SU-DHL-6 (cell line): ENCODE data around the gene MRPS11.

Experiments used
- H2AFZ ChIP-seq: fragments of 200-600 bp; sonication (generic); 2 replicates; pipeline ENCODE4 v1.6.1; 2014; ENCODE audit warnings: low read depth, mild to moderate bottlenecking, moderate library complexity, mixed read lengths, antibody characterized with exemption, low read length; ENCODE audit not compliant: severe bottlenecking
- H3F3A ChIP-seq: fragments of 200-600 bp; shearing (Covaris generic); 2 replicates; pipeline ENCODE4 v1.6.0; 2016; ENCODE audit warnings: antibody characterized with exemption, mild to moderate bottlenecking; ENCODE audit not compliant: insufficient read depth
- H3K27ac ChIP-seq: fragments of 200-600 bp; sonication (generic); 2 replicates; pipeline ENCODE4 v1.5.1; 2016; ENCODE audit warnings: low read depth, mild to moderate bottlenecking, low read length, moderate library complexity, mixed read lengths
- H3K27me3 ChIP-seq: fragments of 200-600 bp; sonication (generic), shearing (Covaris generic); 2 replicates; pipeline ENCODE4 v1.6.0; 2014; ENCODE audit warnings: mild to moderate bottlenecking, low read length
- H3K36me3 ChIP-seq: fragments of 200-600 bp; sonication (generic); 2 replicates; pipeline ENCODE4 v1.6.1; 2014; ENCODE audit warnings: mild to moderate bottlenecking, low read length, mixed read lengths
- H3K4me2 ChIP-seq: fragments of 300-600, 200-600 bp; shearing (Covaris generic), sonication (generic); 2 replicates; pipeline ENCODE4 v1.6.0; 2014; ENCODE audit warnings: low read length, low read depth, mild to moderate bottlenecking; ENCODE audit not compliant: poor library complexity, severe bottlenecking
- H3K4me3 ChIP-seq: fragments of 200-600 bp; sonication (generic); 2 replicates; pipeline ENCODE4 v1.5.1; 2014; ENCODE audit warnings: antibody characterized with exemption, low read length, mild to moderate bottlenecking, mixed read lengths; ENCODE audit not compliant: insufficient read depth, poor library complexity, severe bottlenecking
- H3K79me2 ChIP-seq: fragments of 200-600 bp; sonication (generic); 2 replicates; pipeline ENCODE4 v1.6.1; 2014; ENCODE audit warnings: mild to moderate bottlenecking, low read length, moderate library complexity; ENCODE audit not compliant: insufficient read depth
- H3K9ac ChIP-seq: fragments of 200-600 bp; sonication (generic); 2 replicates; pipeline ENCODE4 v1.7.0; 2014; ENCODE audit warnings: mild to moderate bottlenecking, low read length
- H3K9me2 ChIP-seq: fragments of 200-600 bp; sonication (generic); replicated peaks from 2 replicates; pipeline ENCODE4 v1.6.1; 2014; ENCODE audit warnings: low read length; ENCODE audit not compliant: insufficient read depth
- H3K9me3 ChIP-seq: fragments of 200-600 bp; sonication (generic); 2 replicates; pipeline ENCODE4 v1.6.1; 2014; ENCODE audit warnings: low read length, mixed read lengths; ENCODE audit not compliant: insufficient read depth
- H4K20me1 ChIP-seq: fragments of 200-600 bp; sonication (generic); 2 replicates; pipeline ENCODE4 v1.6.1; 2014; ENCODE audit warnings: low read depth, mild to moderate bottlenecking, antibody characterized with exemption, low read length, moderate library complexity, mixed read lengths
- CTCF ChIP-seq: fragments of 200-600 bp; sonication (generic); IDR thresholded peaks from one replicate; pipeline ENCODE4 v1.5.1; 2017; ENCODE audit warnings: antibody characterized with exemption, mild to moderate bottlenecking, low read length, moderate library complexity; ENCODE audit not compliant: insufficient read depth, poor library complexity, severe bottlenecking
- EZH2phosphoT487 ChIP-seq: fragments of 200-600 bp; sonication (generic), shearing (Covaris generic); conservative IDR thresholded peaks from 2 replicates; pipeline ENCODE4 v1.6.1; 2018; ENCODE audit warnings: mild to moderate bottlenecking, antibody characterized with exemption, low read length, moderate library complexity, mixed read lengths

Gene MRPS11

GRCh38 chr15:88505721-88506120, 38.2 kb downstream of the MRPS11 start:
- Histone ChIP-seq H3K9me3 (no peaks in the 10 kb centered on the region), H3K36me3 (no peaks in the 10 kb centered on the region)

GRCh38 chr15:88506628-88507027, 39.1 kb downstream of the MRPS11 start:
- H3K27ac ChIP-seq: no peak overlapping the region
- no peaks in the 10 kb centered on the region for H3K9me3 ChIP-seq
- no peaks in the 10 kb centered on the region for H3K9me2 ChIP-seq
- no peaks in the 10 kb centered on the region for H3F3A ChIP-seq
- no peaks in the 10 kb centered on the region for H4K20me1 ChIP-seq
- no peak overlapping the region for H3K9ac ChIP-seq
- no peaks in the 10 kb centered on the region for H3K36me3 ChIP-seq
- H3K4me3 ChIP-seq: no peak overlapping the region
- H3K4me2 ChIP-seq: no peak overlapping the region
- no peaks in the 10 kb centered on the region for H3K79me2 ChIP-seq
- H2AFZ ChIP-seq: no peak overlapping the region
- H3K27me3 ChIP-seq: no peaks in the 10 kb centered on the region
- TF ChIP-seq CTCF (no peak), EZH2phosphoT487 (no peak)

More at GRCh38 chr15:88505721-88506120, 38.2 kb downstream of the MRPS11 start:
- Histone ChIP-seq H3K27me3 (no peaks in the 10 kb centered on the region), H3K9me2 (no peaks in the 10 kb centered on the region), H3K4me2 (no peak overlapping the region), H4K20me1 (no peaks in the 10 kb centered on the region), H3K27ac (no peak overlapping the region), H2AFZ (no peak overlapping the region), H3F3A (no peaks in the 10 kb centered on the region), H3K4me3 (no peak overlapping the region), H3K79me2 (no peaks in the 10 kb centered on the region), H3K9ac (no peak overlapping the region)
- TF ChIP-seq EZH2phosphoT487 (no peak), CTCF (no peak)

GRCh38 chr15:88509321-88509720, 41.8 kb downstream of the MRPS11 start:
- Histone ChIP-seq H3K9ac (no peak overlapping the region), H4K20me1 (no peaks in the 10 kb centered on the region), H3K27ac (no peak overlapping the region), H3F3A (no peaks in the 10 kb centered on the region), H3K4me3 (no peak overlapping the region), H3K27me3 (no peaks in the 10 kb centered on the region), H3K9me3 (no peaks in the 10 kb centered on the region), H3K79me2 (no peaks in the 10 kb centered on the region), H3K36me3 (no peaks in the 10 kb centered on the region), H3K9me2 (no peaks in the 10 kb centered on the region), H3K4me2 (no peak overlapping the region), H2AFZ (no peak overlapping the region)
- TF ChIP-seq CTCF (no peak), EZH2phosphoT487 (no peak)
